ENCODE measurements around the gene MYPN. TPM values are rescaled to one million over a fixed set of nuclear protein-coding genes. Genes with fewer than 3 reads are reported as not detected.

The MYPN gene
- total and polyA plus RNA-seq, 2 donors (not counting 1 experiment from before 2014, with no cell fraction given), result not detected

DNA sequence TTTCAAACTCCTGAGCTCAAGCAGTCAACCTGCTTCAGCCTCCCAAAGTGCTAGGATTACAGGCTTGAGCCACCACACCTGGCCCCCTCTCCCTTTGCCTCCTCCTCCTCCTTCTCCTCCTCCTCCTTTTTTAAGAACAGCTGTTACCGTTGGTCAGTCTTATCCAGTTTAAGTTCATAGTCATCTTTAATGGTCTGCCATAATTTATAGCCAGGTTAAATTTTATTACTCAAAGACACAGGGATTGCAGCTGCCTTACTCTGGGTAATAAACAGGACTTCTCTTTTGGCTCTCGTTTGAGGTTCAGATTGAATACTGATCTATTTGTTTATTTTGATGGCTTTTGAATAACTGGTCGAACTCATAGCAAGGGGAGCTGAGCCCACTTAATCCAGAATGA lies 87.4 kb downstream of the MYPN start:
- Mint-ChIP-seq H3K4me1 (no peaks in the 10 kb centered on the region), H3K9me3 (ENCODE audit: insufficient read depth) (no peaks in the 10 kb centered on the region), H3K27me3 (peaks cover 49% of the 10 kb centered on the region), H3K27ac (no peak overlapping the region), H3K4me3 (no peak overlapping the region)
- no peaks in the 10 kb centered on the region for H3K36me3 ChIP-seq (replicated peaks in 1 of 2; ENCODE audit: control extremely low read depth in 1 of 2, control insufficient read depth in 1 of 2, extremely low read depth in 1 of 2, insufficient read depth in 2 of 2, low read length in 1 of 2)
- no peak overlapping the region for H2AFZ ChIP-seq (ENCODE audit: insufficient read depth, low read depth, low read length, poor library complexity, severe bottlenecking)
- H4K20me1 ChIP-seq (ENCODE audit: control insufficient read depth, insufficient read depth, low read length, poor library complexity, severe bottlenecking), result no peaks in the 10 kb centered on the region
- no peaks in the 10 kb centered on the region for H3K79me2 ChIP-seq (ENCODE audit: control insufficient read depth, insufficient read depth, low read length)
- DNase-seq (no peak), ATAC-seq (ENCODE audit: low read depth) (no peak)
- no peak overlapping the region for H3K4me3 ChIP-seq (ENCODE audit: control extremely low read depth in 1 of 5, extremely low read depth in 1 of 5, insufficient read depth in 1 of 5, low read depth in 2 of 5, low read length in 4 of 5)
- H3K4me2 ChIP-seq (replicated peaks; ENCODE audit: low read depth, low read length, poor library complexity, severe bottlenecking), result no peak overlapping the region
- no CpG with 5 or more reads among the region's 3 CpGs for WGBS (ENCODE audit: insufficient coverage)
- H3K4me1 ChIP-seq (ENCODE audit: control insufficient read depth in 2 of 2, insufficient read depth in 2 of 2, low read length in 2 of 2), result no peaks in the 10 kb centered on the region
- peaks cover 0 to 13% (median 3%) of the 10 kb centered on the region in 4 experiments for H3K27me3 ChIP-seq (replicated peaks in 1 of 4; ENCODE audit: control extremely low read depth in 1 of 4, control insufficient read depth in 3 of 4, insufficient read depth in 4 of 4, low read length in 3 of 4)
- intact Hi-C loops (cut with micrococcal nuclease), result no loop called here
- TF ChIP-seq, protein P1, sequence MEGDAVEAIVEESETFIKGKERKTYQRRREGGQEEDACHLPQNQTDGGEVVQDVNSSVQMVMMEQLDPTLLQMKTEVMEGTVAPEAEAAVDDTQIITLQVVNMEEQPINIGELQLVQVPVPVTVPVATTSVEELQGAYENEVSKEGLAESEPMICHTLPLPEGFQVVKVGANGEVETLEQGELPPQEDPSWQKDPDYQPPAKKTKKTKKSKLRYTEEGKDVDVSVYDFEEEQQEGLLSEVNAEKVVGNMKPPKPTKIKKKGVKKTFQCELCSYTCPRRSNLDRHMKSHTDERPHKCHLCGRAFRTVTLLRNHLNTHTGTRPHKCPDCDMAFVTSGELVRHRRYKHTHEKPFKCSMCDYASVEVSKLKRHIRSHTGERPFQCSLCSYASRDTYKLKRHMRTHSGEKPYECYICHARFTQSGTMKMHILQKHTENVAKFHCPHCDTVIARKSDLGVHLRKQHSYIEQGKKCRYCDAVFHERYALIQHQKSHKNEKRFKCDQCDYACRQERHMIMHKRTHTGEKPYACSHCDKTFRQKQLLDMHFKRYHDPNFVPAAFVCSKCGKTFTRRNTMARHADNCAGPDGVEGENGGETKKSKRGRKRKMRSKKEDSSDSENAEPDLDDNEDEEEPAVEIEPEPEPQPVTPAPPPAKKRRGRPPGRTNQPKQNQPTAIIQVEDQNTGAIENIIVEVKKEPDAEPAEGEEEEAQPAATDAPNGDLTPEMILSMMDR (IDR thresholded peaks at IDR 0.05), result no peak
- TF ChIP-seq EZH2 (IDR thresholded peaks at IDR 0.05; ENCODE audit: borderline replicate concordance, insufficient read depth, low read depth, low read length, poor library complexity, severe bottlenecking), result no peak
- POLR2A ChIA-PET, result no interaction called here
- H3K27ac ChIP-seq (ENCODE audit: low read length in 2 of 2), result no peak overlapping the region
- CTCF ChIA-PET, result interaction anchor here (1.1 kb wide), 1 partner anchor 16 kb away, joined by 7 read pairs; no protein-coding TSS in a partner anchor
- H3K9ac ChIP-seq (ENCODE audit: low read length), result no peak overlapping the region
- H3K9me3 ChIP-seq (ENCODE audit: control extremely low read depth in 1 of 3, control insufficient read depth in 2 of 3, insufficient read depth in 1 of 3, low read length in 2 of 3), result peaks cover 0 to 1% (median 0%) of the 10 kb centered on the region in 3 donors

DNA sequence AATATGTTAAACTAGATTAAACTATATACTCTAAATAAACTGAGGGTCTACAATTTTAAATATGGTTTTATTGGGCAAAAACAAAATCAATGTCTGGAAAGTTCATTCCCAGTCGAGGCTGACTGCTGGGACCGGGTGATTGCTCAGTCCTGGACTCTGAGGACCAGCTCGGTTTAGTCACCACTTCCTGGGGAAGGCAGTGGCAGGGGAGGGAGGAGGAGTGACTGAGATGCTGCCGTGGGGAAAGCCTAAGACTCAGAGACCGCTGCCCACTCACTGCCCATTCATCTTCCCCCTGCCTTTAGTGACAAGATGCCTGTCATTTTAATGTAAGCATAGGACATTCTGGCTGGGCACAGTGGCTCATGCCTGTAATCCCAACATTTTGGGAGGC lies 93.7 kb downstream of the MYPN start:
- no peaks in the 10 kb centered on the region for H3K36me3 ChIP-seq (replicated peaks in 1 of 2; ENCODE audit: control extremely low read depth in 1 of 2, control insufficient read depth in 1 of 2, extremely low read depth in 1 of 2, insufficient read depth in 2 of 2, low read length in 1 of 2)
- ChIA-PET CTCF (interaction anchor here (0.7 to 1.5 kb wide), 2 partner anchors 10 to 100 kb away, joined by 3 to 6 read pairs; no protein-coding TSS in a partner anchor), POLR2A (no interaction called here)

More for the DNA sequence above, 93.7 kb downstream of the MYPN start:
- no peaks in the 10 kb centered on the region for H4K20me1 ChIP-seq (ENCODE audit: control insufficient read depth, insufficient read depth, low read length, poor library complexity, severe bottlenecking)
- intact Hi-C loops (cut with micrococcal nuclease), result no loop called here
- Mint-ChIP-seq H3K4me3 (no peak overlapping the region), H3K4me1 (no peaks in the 10 kb centered on the region), H3K27ac (no peak overlapping the region), H3K9me3 (ENCODE audit: insufficient read depth) (no peaks in the 10 kb centered on the region), H3K27me3 (peaks cover 51% of the 10 kb centered on the region)
- no peak overlapping the region for H3K27ac ChIP-seq (ENCODE audit: low read length in 2 of 2)
- no peak for TF ChIP-seq EZH2 (IDR thresholded peaks at IDR 0.05; ENCODE audit: borderline replicate concordance, insufficient read depth, low read depth, low read length, poor library complexity, severe bottlenecking)
- TF ChIP-seq, protein P1 (IDR thresholded peaks at IDR 0.05), result no peak
- 13% methylated on average over 4 of the region's 5 CpGs for WGBS (ENCODE audit: insufficient coverage)
- H3K79me2 ChIP-seq (ENCODE audit: control insufficient read depth, insufficient read depth, low read length), result no peaks in the 10 kb centered on the region
- no peaks in the 10 kb centered on the region for H3K4me1 ChIP-seq (ENCODE audit: control insufficient read depth in 2 of 2, insufficient read depth in 2 of 2, low read length in 2 of 2)
- H3K9me3 ChIP-seq (ENCODE audit: control extremely low read depth in 1 of 3, control insufficient read depth in 2 of 3, insufficient read depth in 1 of 3, low read length in 2 of 3), result no peaks in the 10 kb centered on the region
- H3K4me3 ChIP-seq (ENCODE audit: control extremely low read depth in 1 of 5, extremely low read depth in 1 of 5, insufficient read depth in 1 of 5, low read depth in 2 of 5, low read length in 4 of 5), result no peak overlapping the region
- H2AFZ ChIP-seq (ENCODE audit: insufficient read depth, low read depth, low read length, poor library complexity, severe bottlenecking), result no peak overlapping the region
- DNase-seq (no peak), ATAC-seq (ENCODE audit: low read depth) (no peak)
- H3K9ac ChIP-seq (ENCODE audit: low read length), result no peak overlapping the region
- no peak overlapping the region for H3K4me2 ChIP-seq (replicated peaks; ENCODE audit: low read depth, low read length, poor library complexity, severe bottlenecking)
- peaks cover 0 to 13% (median 5%) of the 10 kb centered on the region in 4 experiments for H3K27me3 ChIP-seq (replicated peaks in 1 of 4; ENCODE audit: control extremely low read depth in 1 of 4, control insufficient read depth in 3 of 4, insufficient read depth in 4 of 4, low read length in 3 of 4)

Data from B cell (primary cell).